ENCODE results near the gene PANK4.
A peak's percentile ranks its signal among the peaks of the same experiment; 100 is the strongest.
"Not testable (repeated sequence)": the region's sequence is repeated elsewhere in the genome, so short reads cannot be mapped to it uniquely, and the experiment has no call there.

The PANK4 gene

GRCh38 chr1:2556277-2556677 is 29.9 kb upstream of the PANK4 start, which contains the start of gene TNFRSF14:
TNFRSF14 (plus strand) TSS chr1:2556371; CDS start chr1:2556665, 294 bp downstream.
- Histone ChIP-seq H3K27me3 (ENCODE audit: insufficient read depth, poor library complexity, severe bottlenecking) (no peaks in the 10 kb centered on the region), H3K4me1 (ENCODE audit: insufficient read depth, poor library complexity, severe bottlenecking) (peaks cover 5% of the 10 kb centered on the region), H3K9me3 (ENCODE audit: severe bottlenecking) (no peaks in the 10 kb centered on the region), H3K27ac (ENCODE audit: poor library complexity, severe bottlenecking) (peak within 1 kb of the TSS; percentile 38), H3K4me3 (ENCODE audit: severe bottlenecking) (peak within 1 kb of the TSS; percentile 35), H3K36me3 (ENCODE audit: low read depth) (no peaks in the 10 kb centered on the region)
- no peak for TF ChIP-seq CTCF (IDR thresholded peaks at IDR 0.05; ENCODE audit: poor library complexity, severe bottlenecking)
- DNase-seq (ENCODE audit: low spot score) (no peak), ATAC-seq (ENCODE audit: low read depth) (peak; percentile 52)

DNA sequence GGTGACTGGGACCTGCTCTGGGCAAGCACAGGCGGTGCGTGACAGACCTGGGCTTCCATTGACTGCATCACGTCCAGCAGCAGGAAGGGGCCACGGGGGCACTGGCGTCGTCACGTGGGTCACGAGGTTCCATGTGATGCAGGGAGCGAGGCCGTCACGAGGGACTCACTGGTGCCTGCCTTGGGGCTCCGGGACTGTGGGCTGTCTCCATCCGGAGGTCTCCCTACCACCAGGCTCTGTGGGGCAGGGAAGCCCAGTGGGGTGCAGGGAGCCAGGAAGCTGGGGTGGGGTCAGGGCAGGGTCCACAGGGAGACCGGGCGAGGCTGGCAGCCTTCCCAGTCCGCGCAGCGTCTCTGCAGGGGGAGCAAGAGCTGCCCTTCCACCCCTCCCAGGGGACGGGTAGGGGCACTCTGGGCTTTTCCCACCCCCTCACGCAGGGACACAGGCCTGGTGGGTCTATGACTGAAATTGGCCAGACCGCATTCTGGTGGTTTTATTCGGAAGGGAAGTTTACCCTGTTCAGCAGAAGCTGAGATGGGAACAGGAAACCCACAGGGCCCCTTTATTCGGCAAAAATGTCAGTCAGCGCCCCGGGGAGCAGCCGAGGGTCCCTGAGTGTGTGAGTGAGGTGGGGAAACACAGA is 29.4 kb upstream of the PANK4 start:
- Histone ChIP-seq H3K4me3 (ENCODE audit: severe bottlenecking) (peak overlapping the region; percentile 35), H3K27ac (ENCODE audit: poor library complexity, severe bottlenecking) (peak overlapping the region; percentile 38)
- ATAC-seq (ENCODE audit: low read depth): peak; percentile 5

GRCh38 chr1:2554621-2555387 is 28.4 kb upstream of the PANK4 start:
- TF ChIP-seq CTCF (IDR thresholded peaks at IDR 0.05; ENCODE audit: poor library complexity, severe bottlenecking): peak; percentile 36
- H3K4me3 ChIP-seq (ENCODE audit: severe bottlenecking): no peak overlapping the region
- H3K27me3 ChIP-seq (ENCODE audit: insufficient read depth, poor library complexity, severe bottlenecking): no peaks in the 10 kb centered on the region
- H3K4me1 ChIP-seq (ENCODE audit: insufficient read depth, poor library complexity, severe bottlenecking): peaks cover 5% of the 10 kb centered on the region
- H3K36me3 ChIP-seq (ENCODE audit: low read depth): no peaks in the 10 kb centered on the region
- no peak overlapping the region for H3K27ac ChIP-seq (ENCODE audit: poor library complexity, severe bottlenecking)
- ATAC-seq (ENCODE audit: low read depth): no peak
- DNase-seq (ENCODE audit: low spot score): no peak
- H3K9me3 ChIP-seq (ENCODE audit: severe bottlenecking): no peaks in the 10 kb centered on the region

More for the DNA sequence above, 29.4 kb upstream of the PANK4 start:
- no peak for DNase-seq (ENCODE audit: low spot score)
- no peak for TF ChIP-seq CTCF (IDR thresholded peaks at IDR 0.05; ENCODE audit: poor library complexity, severe bottlenecking)
- Histone ChIP-seq H3K27me3 (ENCODE audit: insufficient read depth, poor library complexity, severe bottlenecking) (no peaks in the 10 kb centered on the region), H3K9me3 (ENCODE audit: severe bottlenecking) (no peaks in the 10 kb centered on the region), H3K4me1 (ENCODE audit: insufficient read depth, poor library complexity, severe bottlenecking) (peaks cover 5% of the 10 kb centered on the region), H3K36me3 (ENCODE audit: low read depth) (no peaks in the 10 kb centered on the region)

- no peaks in the 10 kb centered on the region for H3K9me3 ChIP-seq (ENCODE audit: severe bottlenecking)
- no peak for TF ChIP-seq CTCF (IDR thresholded peaks at IDR 0.05; ENCODE audit: poor library complexity, severe bottlenecking)
- ATAC-seq (ENCODE audit: low read depth): no peak
- no peak overlapping the region for H3K27ac ChIP-seq (ENCODE audit: poor library complexity, severe bottlenecking)
- H3K4me3 ChIP-seq (ENCODE audit: severe bottlenecking): no peak overlapping the region
- no peaks in the 10 kb centered on the region for H3K36me3 ChIP-seq (ENCODE audit: low read depth)
- no peaks in the 10 kb centered on the region for H3K27me3 ChIP-seq (ENCODE audit: insufficient read depth, poor library complexity, severe bottlenecking)
- peaks cover 5% of the 10 kb centered on the region for H3K4me1 ChIP-seq (ENCODE audit: insufficient read depth, poor library complexity, severe bottlenecking)
- no peak for DNase-seq (ENCODE audit: low spot score)
Measured at GRCh38 chr1:2553871-2554620, 27.6 kb upstream of the PANK4 start.

GRCh38 chr1:2553076-2553475 is 26.7 kb upstream of the PANK4 start:
- H3K9me3 ChIP-seq (ENCODE audit: severe bottlenecking); H3K27me3 ChIP-seq (ENCODE audit: insufficient read depth, poor library complexity, severe bottlenecking); H3K4me1 ChIP-seq (ENCODE audit: insufficient read depth, poor library complexity, severe bottlenecking); H3K27ac ChIP-seq (ENCODE audit: poor library complexity, severe bottlenecking); ATAC-seq (ENCODE audit: low read depth); DNase-seq (ENCODE audit: low spot score); H3K4me3 ChIP-seq (ENCODE audit: severe bottlenecking); H3K36me3 ChIP-seq (ENCODE audit: low read depth): not testable (repeated sequence)

All from RWPE2 (cell line).